GM06990 (cell line): ENCODE results near the gene TMPRSS6.

Experiments used
- DNase-seq: peaks from one replicate; pipeline ENCODE4 v3.0.0-alpha.2; 2011; ENCODE audit not compliant: insufficient read length; ENCODE audit errors: extremely low read depth
- H3K27me3 ChIP-seq: replicated peaks from 2 replicates; pipeline ENCODE4 v1.6.0; 2011; ENCODE audit warnings: low read length; ENCODE audit not compliant: control insufficient read depth, insufficient read depth
- H3K36me3 ChIP-seq: 2 replicates; pipeline ENCODE4 v1.5.1; 2011; ENCODE audit warnings: low read length; ENCODE audit not compliant: control insufficient read depth, insufficient read depth
- H3K4me3 ChIP-seq: replicated peaks from 2 replicates; pipeline ENCODE4 v1.5.1; 2011; ENCODE audit warnings: low read depth, mild to moderate bottlenecking, control low read depth, low read length
- TF ChIP-seq, protein P1 (sequence below): IDR thresholded peaks from 2 replicates; pipeline ENCODE4 v1.5.1; 2011; ENCODE audit warnings: low read length, control low read depth, mild to moderate bottlenecking, inconsistent platforms; ENCODE audit not compliant: insufficient read depth, poor library complexity, severe bottlenecking

The TMPRSS6 gene

DNA sequence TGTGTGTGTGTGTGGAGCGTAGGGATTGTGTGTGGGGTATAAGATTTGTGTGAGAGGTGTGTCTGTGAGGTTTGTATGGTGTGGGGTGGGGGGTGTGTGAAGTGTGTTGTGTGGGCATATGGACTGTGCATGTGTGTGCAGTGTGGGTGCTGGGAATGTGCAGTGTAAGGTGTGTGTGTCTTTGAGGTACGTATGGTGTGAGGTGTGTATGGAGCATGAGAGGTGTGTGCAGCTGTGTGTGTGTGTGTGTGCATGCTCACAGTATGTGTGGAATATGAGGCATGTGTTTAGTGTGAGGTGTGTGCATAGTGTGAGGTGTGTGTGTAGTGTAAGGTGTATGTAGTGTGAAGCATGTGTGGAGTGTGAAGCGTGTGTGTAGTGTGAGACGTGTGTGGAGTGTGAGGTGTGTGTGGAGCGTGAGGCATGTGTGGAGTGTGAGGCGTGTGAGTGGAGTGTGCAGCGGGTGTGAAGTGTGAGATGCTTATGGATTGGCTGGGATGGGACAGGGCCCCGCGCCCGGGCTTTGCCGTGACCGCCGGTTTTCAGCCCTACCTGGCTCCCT, 1.7 kb upstream of the TMPRSS6 start:
- TF ChIP-seq, protein P1, sequence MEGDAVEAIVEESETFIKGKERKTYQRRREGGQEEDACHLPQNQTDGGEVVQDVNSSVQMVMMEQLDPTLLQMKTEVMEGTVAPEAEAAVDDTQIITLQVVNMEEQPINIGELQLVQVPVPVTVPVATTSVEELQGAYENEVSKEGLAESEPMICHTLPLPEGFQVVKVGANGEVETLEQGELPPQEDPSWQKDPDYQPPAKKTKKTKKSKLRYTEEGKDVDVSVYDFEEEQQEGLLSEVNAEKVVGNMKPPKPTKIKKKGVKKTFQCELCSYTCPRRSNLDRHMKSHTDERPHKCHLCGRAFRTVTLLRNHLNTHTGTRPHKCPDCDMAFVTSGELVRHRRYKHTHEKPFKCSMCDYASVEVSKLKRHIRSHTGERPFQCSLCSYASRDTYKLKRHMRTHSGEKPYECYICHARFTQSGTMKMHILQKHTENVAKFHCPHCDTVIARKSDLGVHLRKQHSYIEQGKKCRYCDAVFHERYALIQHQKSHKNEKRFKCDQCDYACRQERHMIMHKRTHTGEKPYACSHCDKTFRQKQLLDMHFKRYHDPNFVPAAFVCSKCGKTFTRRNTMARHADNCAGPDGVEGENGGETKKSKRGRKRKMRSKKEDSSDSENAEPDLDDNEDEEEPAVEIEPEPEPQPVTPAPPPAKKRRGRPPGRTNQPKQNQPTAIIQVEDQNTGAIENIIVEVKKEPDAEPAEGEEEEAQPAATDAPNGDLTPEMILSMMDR: no peak

GRCh38 chr22:37107816-37108621, 1.5 kb downstream of the TMPRSS6 start:
- TF ChIP-seq, protein P1: no peak
- Histone ChIP-seq H3K36me3 (no peaks in the 10 kb centered on the region), H3K27me3 (no peaks in the 10 kb centered on the region), H3K4me3 (no peak overlapping the region)
- no peak for DNase-seq

More for the DNA sequence above, 1.7 kb upstream of the TMPRSS6 start:
- DNase-seq: no peak
- Histone ChIP-seq H3K27me3 (peaks cover 1% of the 10 kb centered on the region), H3K36me3 (no peaks in the 10 kb centered on the region), H3K4me3 (no peak overlapping the region)

DNA sequence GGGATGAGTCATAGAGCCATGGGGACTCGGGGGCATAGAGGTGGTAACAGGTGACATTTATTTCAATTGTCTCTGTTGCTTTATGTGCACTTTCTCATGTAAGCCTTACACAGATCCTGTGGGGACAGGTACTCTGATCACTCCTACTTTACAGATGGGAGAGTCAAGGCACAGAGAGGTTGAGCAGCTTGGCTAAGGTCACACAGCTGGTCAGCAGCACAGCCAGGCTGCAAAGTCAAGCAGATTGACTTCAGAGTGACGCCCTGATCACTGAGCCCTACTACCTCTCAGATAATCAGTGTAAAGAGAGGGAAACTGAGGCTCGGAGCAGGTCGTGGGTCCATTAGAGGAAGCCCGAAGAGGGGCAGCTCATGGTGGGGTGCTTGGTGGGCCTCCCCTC, 3.5 kb downstream of the TMPRSS6 start:
- TF ChIP-seq, protein P1: no peak
- DNase-seq: no peak
- H3K4me3 ChIP-seq: no peak overlapping the region
- no peaks in the 10 kb centered on the region; the same call in 1 of the 2 replicates for H3K27me3 ChIP-seq
- H3K36me3 ChIP-seq: no peaks in the 10 kb centered on the region

GRCh38 chr22:37105154-37105553, 4.4 kb downstream of the TMPRSS6 start:
- H3K36me3 ChIP-seq: no peaks in the 10 kb centered on the region
- H3K4me3 ChIP-seq: no peak overlapping the region
- H3K27me3 ChIP-seq: no peaks in the 10 kb centered on the region; the same call in 1 of the 2 replicates
- TF ChIP-seq, protein P1: no peak
- no peak for DNase-seq

DNA sequence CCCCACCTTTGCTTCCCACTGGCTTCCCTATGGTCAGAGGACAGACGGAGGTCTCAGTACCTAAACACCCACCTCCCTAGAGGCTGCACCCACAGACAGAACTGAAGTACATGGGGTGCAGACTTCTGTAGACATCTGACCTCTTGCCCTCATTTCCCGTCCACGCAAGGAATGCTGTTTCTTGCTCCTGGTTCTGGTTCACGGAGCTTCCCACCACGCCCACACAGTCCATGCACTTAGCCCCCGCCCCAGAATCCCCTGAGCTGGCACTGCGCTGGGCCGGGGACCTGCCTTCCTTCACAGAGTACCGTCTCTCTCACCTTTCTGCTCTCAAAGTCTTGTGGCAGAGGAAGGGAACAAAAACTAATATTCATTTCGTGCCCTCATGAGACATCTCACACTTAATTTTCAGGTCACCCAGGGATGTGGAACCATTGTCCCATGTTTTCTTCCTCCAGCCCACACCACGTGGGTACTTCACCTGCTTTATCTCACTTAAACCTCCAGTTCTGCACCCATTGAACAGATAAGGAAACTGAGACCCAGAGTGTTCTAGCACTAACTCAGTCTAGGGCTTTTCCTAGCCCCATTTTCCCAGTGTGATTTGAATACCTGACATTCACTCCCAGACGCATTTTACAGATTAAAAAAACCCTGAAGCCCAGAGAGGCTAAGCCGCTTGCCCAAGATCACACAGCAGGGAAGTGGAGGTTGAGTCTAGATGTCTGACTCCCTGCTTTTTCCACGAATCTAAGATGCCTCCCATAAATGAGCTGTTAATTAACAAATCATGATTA, 5.7 kb downstream of the TMPRSS6 start:
- no peaks in the 10 kb centered on the region for H3K36me3 ChIP-seq
- DNase-seq: no peak
- TF ChIP-seq, protein P1: no peak
- H3K4me3 ChIP-seq: no peak overlapping the region
- no peaks in the 10 kb centered on the region; the same call in 1 of the 2 replicates for H3K27me3 ChIP-seq
